HK-2 (cell line): ENCODE measurements around the gene UBL4A.

ENCODE experiments used
- DNase-seq: peaks from one replicate; pipeline ENCODE4 v3.0.0-alpha.2; 2018; ENCODE audit not compliant: unreplicated experiment

Gene UBL4A

DNA sequence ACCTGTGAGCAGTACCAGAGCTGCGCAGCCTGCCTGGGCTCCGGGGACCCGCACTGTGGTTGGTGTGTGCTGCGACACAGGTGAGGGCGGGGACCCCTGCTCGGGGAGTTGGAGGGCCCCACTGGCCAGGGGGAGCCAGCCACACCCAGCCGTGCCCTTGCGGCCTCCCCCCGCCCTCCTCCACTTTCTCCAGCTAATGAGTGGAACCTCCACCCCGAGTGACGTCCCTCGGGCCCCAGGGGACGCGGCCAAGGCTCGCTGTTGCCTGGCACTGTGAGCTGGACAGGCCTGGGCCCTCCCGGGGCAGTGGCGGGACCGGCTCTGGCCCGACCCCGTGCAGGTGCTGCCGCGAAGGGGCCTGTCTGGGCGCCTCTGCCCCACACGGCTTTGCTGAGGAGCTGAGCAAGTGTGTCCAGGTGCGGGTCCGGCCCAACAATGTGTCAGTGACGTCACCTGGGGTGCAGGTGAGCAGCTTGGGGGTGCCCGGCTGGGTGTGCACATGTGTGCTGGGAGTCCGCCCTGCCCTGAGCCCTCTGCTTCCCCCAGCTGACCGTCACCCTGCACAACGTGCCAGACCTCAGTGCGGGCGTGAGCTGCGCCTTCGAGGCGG is 22.7 kb downstream of the UBL4A start:
- DNase-seq = no peak

DNA sequence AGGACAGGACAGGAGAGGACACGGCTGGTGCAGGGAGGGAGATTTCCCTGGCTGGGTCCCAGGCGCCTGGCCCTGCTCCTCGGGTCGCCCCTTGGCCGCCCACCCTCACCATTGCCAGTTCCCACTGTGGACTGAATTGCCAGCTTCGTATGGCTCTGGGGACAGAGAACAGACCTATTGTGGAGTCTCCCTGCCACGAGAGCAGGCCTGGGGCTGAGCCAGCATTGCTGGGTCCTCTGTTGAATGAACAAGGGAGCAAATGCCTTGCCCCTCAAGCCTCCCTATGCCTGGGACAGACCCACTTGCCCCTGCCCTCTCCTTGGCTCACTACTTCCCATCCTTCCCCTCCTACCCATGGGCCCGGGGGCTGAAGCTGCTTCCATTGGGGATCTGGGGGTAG is 24.0 kb downstream of the UBL4A start:
- DNase-seq = no peak

DNA sequence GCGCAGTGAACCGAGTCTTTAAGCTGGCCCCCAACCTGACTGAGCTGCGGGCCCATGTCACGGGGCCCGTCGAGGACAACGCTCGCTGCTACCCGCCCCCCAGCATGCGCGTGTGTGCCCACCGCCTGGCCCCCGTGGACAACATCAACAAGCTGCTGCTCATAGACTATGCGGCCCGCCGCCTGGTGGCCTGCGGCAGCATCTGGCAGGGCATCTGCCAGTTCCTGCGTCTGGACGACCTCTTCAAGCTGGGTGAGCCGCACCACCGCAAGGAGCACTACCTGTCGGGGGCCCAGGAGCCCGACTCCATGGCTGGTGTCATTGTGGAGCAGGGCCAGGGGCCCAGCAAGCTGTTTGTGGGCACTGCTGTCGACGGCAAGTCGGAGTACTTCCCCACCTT is 26.1 kb downstream of the UBL4A start:
- no peak for DNase-seq

DNA sequence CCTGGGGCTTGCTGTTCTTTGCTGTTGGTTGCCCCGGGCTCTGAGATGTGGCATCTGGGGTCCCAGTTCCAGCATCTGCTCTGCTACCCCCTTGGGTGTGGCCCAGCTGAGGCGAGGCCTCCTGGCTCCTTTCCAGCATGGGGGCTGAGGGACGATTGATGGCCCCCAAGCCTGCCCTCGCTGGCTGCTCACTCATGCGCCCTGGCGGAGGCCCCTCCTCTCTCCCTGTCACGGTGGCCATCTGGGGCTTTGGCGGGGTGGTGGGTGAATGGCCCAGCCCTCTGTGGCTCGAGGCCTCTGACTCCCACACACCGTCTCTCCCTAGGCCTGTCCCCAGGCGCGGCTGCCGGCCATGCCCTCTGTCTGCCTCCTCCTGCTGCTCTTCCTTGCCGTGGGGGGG is 26.6 kb downstream of the UBL4A start:
- no peak for DNase-seq

DNA sequence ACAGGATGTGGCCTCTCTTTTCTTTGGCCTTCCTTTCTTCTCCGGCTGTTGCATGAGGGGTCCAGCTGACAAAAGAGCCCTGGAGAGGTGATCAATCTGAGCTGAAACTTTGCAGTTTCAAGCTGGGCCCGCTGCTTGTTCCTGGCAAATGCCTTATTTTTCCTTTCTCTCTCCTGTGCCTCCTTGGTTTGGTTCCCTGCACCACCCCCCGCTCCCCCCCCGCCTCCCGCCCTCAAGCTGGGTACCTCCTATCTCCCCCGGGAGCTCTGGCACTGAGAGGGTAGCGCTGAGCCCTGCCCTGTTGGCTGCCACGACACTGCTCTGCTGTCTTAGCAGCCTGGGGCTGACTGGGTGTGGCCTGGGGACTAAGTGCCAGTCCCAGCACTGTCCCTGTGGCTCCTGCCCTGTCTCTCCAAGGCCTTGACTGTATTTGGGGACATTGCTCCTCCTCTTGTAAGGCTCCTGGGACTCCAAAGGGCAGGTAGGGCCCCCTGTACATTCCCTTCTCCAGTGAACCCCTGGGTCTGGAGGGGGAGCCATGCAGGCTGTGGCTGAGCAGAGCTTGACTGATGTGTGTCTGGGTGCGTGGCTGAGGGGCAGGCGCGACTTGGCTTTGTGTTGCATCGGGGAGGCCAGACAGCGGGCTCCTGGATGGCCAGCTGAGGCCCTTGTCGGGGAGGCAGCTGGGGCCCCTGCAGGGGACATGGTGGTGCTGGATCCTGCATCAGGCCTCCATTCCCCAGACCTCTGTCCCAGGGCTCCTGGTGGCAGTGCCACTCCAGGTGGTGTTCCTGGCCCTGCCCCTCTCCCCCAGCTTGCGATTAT is 27.2 kb downstream of the UBL4A start:
- DNase-seq = peak; percentile 45

DNA sequence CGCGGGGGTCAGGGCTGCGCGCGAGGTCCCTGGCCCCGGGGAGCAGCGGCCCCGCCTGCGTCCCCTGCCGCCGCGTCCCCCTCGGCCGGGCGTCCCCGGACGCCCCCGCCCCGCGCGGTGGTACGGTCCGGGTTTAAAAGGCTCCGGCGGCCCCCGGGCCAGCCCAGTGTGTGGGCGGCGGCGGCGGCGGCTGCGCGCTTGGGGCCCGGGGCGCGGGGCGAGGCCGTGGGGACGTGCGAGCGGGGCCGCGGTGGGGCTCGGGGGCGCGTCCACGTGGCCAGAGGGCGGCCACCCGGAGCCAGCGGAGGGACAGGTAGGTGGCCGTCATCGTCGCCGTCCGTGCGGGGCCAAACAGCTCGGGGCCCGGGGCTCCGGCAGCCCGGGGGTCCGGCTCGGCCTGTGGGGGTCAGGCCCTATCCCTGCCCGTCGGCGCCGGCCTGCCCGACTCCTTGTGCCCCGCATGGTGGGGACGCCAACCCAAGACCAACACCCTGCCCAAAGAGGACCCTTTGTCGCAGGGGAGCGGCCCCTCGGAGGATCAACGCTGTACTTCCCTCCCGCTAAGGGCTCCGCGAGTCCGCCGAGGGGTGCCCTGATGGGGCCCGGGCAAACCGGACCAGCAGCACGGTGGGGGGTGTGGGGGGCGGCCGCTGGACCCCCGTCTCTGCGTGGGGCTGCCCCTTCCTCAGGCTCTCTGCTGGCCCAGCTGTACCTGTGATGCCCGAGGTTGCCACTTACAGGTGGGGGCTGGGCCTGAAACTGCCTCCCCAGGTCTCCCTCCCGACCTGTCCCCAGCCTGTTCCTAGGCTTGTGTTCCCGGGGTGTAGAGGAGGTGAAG is 28.1 kb downstream of the UBL4A start, which contains the start of gene PLXNA3:
Gene PLXNA3, plus strand, starts transcription at position 166 of the 838 bp plus-strand sequence. CDS start 1,903 bp downstream, outside the sequence.
- peak; percentile 57 for DNase-seq

DNA sequence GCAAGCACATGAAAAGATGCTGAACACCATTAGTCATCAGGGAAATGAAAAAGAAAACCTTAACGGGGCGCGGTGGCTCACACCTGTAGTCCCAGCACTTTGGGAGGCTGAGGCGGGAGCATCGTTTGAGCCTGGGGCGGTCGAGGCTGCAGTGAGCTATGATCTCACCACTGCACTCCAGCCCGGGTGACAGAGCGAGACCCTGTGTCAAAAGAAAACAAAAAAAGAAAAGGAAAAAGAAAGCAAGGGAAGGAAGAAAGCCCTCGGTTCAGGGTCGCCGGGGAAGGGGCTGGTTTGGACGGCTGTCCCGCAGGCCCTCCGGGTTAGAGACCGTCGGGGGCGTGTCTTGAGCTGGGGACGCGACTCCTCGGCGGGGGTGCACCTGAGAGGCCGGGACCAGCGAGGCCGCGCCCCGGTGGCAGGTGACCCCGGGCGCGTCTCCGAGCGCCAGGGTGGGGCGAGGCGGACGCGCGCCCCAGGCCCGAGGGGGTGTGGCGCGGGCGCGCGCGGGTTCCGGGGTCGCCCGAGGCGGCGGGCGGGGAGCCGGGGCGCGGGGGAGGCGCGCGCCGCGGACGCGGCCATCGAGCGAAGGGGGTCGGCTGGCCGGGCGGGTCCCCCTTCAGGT is 28.8 kb downstream of the UBL4A start:
- DNase-seq = peak; percentile 44

DNA sequence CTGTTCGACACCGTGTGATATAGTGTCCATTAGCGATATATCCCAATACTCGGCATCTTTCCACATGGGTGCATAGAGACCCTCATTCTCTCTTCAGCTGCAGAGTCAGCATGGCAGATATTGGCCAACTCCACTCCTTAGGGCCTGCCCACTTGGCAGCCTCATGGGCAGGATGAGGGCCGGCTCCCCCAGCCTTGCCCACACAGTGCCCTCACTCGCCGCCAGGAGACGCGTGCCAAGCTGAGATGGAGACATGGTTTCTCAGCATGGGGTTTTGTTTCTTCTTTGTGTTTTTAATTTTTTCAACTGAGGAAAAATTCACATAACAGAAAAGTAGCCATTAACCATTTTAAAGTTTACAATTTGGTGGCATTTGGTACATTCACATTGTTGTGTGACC is 33.6 kb downstream of the UBL4A start:
- no peak for DNase-seq

DNA sequence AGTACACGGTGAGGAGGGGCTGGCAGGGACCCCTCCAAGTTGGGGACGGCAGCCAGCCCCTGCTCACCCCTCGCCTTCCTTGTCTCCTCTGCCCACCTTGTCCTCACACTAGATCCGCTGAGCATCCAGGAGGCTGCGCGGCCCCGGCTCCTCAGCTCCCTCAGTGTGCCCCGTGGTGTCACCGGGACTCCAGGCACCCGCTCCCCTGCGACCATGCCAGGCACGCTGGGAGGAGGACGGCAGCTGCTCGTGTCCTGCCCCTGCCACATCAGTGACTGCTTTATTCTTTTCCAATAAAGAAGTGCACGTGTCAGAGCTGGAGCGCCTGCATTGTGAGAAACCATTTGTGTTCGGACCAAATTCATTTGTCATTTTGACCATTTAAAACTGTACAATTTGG is 36.1 kb downstream of the UBL4A start:
- no peak for DNase-seq

DNA sequence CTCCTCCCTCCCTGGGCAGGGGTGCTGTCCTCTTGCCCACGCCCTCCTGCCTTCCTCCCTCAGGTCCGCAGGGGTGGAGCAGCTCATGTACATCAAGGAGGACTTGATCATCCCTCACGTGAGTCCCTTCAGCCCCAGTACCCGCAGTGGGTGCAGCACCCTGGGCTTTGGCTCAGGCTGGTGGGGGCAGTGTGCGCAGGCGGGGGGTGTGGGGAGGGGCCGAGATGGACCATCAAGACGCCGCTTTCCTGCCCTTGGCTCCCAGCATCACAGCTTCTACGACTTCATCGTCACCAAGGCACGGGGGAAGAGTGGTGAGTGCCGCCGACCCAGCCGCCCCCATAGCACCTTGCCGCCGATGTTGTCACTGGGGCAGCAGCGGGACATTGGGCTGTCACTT is 36.8 kb downstream of the UBL4A start:
- no peak for DNase-seq

DNA sequence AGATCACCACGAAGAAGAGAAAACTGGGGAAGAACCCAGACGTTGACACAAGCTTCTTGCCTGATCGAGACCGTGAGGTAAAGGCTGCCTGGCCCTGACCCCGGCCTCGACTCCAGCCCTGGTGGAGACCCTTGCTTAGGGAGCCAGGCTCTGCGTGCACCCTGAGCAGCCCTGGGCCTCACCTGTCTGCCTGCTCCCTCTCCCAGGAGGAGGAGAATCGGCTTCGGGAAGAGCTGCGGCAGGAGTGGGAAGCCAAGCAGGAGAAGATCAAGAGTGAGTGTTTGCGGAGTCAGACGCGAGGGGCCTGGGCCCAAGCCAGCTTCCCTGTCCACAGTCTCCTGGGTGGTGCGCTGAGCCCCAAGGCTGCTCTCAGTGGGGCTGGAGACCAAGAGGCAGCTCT is 37.9 kb downstream of the UBL4A start:
- no peak for DNase-seq

DNA sequence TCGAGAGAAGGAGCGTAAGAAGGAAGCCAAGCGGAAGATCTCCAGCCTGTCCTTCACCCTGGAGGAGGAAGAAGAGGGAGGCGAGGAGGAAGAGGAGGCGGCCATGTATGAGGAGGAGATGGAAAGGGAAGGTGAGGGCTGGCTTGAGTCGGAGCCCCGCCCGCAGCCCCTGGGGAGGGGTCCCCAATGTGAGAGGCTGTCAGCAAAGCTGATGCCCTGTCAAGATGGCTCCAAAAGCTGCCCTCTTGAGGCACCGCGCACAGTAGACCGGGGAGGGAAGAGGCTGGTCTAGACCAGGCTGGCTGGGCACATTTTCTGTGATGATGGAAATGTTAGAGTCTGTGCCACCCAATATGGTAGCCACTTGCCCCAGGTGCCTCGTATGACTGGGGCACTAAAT is 40.0 kb downstream of the UBL4A start:
- DNase-seq = no peak

DNA sequence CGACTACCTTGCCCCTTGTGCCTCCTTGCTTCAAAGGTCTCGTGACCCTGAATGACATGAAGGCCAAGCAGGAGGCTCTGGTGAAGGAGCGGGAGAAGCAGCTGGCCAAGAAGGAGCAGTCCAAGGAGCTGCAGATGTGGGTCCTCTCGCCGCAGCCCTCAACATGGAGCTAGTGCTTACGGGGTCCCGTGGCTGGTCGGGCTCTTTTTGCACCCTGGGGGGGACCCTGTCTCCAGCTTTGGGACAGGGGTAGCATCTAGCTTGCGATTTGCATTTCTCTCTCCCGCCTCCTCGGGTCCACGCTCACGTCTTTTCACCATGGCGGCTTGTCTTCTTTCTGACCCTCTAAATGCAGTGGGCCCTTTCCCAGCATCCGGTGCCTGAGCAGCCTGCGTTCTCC is 40.6 kb downstream of the UBL4A start:
- DNase-seq = no peak

DNA sequence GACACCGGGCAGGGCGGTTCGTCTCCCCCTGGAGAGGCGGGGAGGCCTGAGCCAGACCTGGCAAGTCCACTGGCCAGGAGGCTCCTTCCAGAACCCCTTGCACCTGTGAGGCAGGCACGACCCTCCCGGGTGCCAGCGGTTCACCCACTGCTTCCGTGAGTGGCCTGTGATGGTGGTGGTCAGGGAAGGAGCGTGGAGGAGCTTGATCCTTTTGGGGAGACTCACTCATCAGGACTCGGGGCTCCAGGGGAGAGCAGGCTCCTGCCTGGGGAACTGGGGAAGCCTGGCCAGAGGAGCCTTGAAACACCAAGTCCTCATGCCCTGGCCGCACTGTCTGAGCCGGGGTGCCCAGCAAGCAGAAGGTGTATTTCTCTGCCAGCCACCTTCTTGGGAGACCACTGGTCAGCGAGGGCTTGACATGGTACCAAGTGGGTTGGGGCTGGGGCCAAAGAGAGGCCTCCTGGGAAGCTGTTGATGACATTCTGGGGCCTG is 41.6 kb downstream of the UBL4A start:
- no peak for DNase-seq

DNA sequence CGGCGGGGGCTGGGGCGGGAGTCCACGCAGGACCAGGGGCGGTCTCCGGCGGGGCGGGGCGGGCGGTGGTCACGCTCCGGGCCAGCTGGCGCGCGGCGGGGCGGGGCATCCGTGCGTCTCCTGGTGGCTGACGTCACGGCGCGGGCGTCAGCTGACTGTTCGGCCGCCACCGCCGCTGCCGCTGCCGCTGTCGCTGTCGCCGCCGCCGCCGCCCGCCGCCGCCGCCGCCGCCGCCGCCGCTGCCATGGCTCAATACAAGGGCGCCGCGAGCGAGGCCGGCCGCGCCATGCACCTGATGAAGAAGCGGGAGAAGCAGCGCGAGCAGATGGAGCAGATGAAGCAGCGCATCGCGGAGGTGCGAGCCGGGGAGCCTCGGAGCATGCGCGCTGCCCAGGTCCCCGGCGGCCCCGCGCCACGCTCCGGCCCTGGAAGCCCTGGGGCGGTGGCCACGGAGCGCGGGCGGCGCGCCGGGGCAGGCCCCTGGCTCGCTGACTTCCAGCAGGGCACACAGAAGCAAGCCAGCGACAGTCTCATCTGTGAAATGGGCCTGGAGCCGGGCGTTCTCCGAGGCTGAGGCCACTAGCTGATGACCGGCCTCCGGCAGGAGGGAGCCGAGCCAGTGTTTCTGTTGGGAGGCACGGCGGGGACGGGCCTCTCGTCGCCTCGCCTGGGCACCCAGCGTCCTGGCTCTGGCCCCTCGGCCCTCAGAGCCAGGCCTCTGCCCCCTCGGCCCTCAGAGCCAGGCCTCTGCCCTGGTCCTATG is 42.2 kb downstream of the UBL4A start, which contains the start of gene FAM50A:
Gene FAM50A, plus strand, starts transcription at position 150 of the 763 bp plus-strand sequence. Its CDS starts 95 bp downstream, at position 245.
- peak; percentile 68 for DNase-seq

DNA sequence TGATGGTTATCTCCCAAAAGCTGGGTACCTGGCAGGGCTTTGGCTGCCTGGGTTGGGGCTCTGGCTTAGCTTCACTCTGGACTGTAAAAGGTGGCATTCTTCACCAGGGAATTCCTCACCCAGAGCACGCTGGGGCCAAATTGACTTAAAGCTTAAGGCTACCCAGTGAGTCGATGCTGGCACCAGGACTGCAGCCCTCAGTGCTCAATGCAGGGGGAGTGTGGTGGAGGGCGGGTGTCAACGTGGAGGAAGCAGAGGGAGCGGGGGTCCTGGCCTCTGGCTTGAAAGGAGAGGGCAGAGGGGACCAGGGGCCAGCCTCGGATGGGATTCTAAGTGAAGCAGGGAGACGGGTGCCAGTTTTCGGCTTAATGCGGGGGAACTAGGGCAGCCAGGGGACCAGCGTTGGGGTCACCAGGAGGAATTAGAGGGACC is 42.9 kb downstream of the UBL4A start:
- no peak for DNase-seq

DNA sequence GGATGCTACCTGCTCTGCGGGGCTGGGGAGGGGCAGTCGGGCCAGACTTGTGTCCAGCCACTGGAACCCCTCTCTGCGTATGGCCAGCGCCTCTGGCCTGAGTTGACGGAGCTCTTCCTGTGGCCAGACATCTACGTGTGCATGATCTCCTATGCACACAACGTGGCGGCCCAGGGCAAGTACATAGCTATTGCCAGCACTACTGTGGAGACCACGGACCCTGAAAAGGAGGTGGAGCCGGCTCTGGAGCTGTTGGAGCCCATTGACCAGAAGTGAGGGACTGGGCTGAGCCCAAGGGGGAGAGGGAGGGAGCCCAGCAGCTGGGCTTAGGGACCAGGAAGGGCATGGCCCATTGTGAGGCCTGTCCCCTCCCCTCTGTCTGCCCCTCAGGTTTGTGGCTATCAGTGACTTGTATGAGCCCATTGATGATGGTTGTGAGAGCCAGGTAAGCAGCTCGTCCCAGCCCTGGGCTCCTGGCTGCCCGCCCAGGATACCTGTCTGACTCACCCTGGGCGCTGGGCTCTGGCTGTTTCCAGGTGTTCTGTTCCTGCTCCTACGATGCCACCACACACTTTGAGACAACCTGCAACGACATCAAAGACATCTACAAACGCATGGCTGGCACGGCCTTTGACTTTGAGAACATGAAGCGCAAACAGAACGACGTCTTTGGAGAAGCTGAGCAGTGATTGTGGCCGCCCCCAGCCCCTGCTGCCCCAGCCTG is 44.3 kb downstream of the UBL4A start:
- no peak for DNase-seq

DNA sequence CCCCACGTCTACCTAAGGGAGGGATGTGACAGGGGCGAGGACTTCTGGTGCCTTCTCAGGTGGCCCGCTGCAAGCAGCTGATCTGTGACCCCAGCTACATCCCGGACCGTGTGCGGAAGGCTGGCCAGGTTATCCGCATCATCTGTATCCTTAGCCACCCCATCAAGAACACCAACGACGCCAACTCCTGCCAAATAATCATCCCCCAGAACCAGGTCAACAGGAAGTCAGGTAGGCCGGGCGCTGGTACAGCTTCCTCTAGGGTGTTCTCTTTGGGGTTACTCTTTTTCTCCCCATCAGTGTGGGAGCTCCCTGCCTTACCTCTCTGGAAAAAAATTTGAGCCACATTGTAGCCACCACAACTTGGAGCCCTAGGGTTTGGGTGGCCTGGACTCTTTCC is 44.9 kb downstream of the UBL4A start:
- no peak for DNase-seq

DNA sequence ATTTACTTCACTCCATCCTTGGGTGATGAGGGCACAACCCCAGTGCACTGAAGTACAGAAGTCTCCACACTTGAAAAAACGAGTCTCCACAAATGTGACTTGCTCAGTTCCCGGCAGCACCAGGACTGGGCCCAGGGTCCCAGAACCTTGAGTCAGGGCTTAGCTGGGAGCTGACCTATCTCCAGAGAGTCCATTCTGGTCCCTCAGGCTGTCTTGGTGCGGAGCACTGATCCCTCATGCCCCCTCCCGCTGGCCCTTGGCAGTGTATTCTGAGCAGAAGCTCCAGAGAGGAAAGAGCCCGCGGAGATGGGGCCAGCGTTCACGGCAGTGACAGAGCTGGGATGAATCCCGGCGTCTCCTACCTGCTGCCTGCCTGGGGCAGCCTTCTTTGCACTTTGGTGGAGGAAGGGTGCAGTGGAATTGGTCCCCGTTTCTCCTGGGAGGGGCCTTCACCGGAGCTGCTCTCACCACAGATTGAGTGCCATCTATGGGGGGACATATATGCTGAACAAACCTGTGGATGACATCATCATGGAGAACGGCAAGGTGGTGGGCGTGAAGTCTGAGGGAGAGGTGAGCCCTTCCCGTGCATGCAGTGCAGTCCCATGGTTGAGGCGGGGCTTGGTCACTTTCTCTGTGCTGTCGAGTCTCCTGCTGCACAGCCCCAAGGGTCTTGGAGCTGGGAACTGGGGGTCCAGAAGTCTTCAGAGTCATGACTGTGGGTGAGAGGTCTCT is 45.6 kb downstream of the UBL4A start:
- no peak for DNase-seq

DNA sequence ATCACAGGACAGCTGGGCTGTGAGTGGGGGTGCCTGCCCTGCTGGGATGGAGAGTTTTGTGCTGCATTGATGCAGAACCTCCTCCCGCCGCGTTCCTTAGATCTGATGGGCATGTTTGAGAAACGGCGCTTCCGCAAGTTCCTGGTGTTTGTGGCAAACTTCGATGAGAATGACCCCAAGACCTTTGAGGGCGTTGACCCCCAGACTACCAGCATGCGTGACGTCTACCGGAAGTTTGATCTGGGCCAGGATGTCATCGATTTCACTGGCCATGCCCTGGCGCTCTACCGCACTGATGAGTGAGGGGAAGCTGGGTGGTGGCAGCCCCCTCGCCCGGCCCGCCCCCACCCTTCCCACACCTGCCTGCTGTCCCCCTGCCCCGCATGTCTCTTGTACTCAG is 46.6 kb downstream of the UBL4A start:
- DNase-seq = no peak
